Esophagus squamous epithelium (tissue), 5 donors: ENCODE results near the gene EGLN1. TPM values are rescaled to one million over a fixed set of nuclear protein-coding genes. Genes with fewer than 3 reads are reported as not detected.
A peak's percentile ranks its signal among the peaks of the same experiment; 100 is the strongest.

Experiments used
- DNase-seq: peaks from one replicate; lab custom pipeline; 2025; lab: John Stamatoyannopoulos, UW
- H3K27ac ChIP-seq, 4 donors: fragments of 200-600 bp; sonication (generic); one replicate each; pipeline ENCODE4 v1.5.1; 2016 to 2019; ENCODE audit warnings: mild to moderate bottlenecking in 1 of 4
- H3K27me3 ChIP-seq, 4 donors: fragments of 200-600 bp; sonication (generic); 1 replicate in 3 of 4; 2 replicates in 1 of 4; pipeline versions ENCODE4 v1.5.1 to v1.6.0; 2017 to 2021; ENCODE audit warnings: antibody characterized with exemption in 1 of 4
- H3K36me3 ChIP-seq, 3 donors: fragments of 200-600 bp; sonication (generic); one replicate each; pipeline ENCODE4 v1.5.1; 2016 to 2019
- H3K4me1 ChIP-seq, 3 donors: fragments of 200-600 bp; sonication (generic); one replicate each; pipeline ENCODE4 v1.5.1; 2017 to 2019
- H3K4me3 ChIP-seq, 4 donors: fragments of 200-600 bp; sonication (generic); 1 replicate in 3 of 4; 2 replicates in 1 of 4; pipeline ENCODE4 v1.5.1; 2016 to 2019; ENCODE audit warnings: mild to moderate bottlenecking in 2 of 4, moderate library complexity in 1 of 4
- H3K9me3 ChIP-seq, 3 donors: fragments of 200-600 bp; sonication (generic); one replicate each; pipeline ENCODE4 v1.5.1; 2016 to 2019
- POLR2A ChIP-seq, 4 donors: fragments of 450-650 bp; IDR thresholded peaks; one replicate each; pipeline ENCODE4 v1.6.1; 2017; ENCODE audit warnings: antibody characterized with exemption in 4 of 4, mild to moderate bottlenecking in 4 of 4, moderate library complexity in 3 of 4
- WGBS, 2 donors: methylation state at CpG; one replicate each; pipeline ENCODE4 v1.1.5; 2018; 5-methylcytosine and 5-hydroxymethylcytosine counted together
- intact Hi-C: fragments of 100-400 bp; cut with DNase I; formaldehyde crosslinking; loops from one replicate; pipeline ENCODE4 v1.15.0; 2022
- total RNA-seq, 4 donors: library from RNA; depleted of rRNA; stranded (reverse); fragments of >200 nt; gene quantifications; one replicate each; pipeline ENCODE4 v1.1.0, GENCODE V29; 2016
- TF ChIP-seq, protein P1 (sequence below), 6 experiments: fragments of 450-650 bp in 4 of 6; fragments of 200-600 bp in 2 of 6; sonication (generic) in 2 of 6; IDR thresholded peaks; one replicate each; pipeline ENCODE4 v1.5.1; 2016 to 2019; ENCODE audit warnings: antibody characterized with exemption in 6 of 6, mild to moderate bottlenecking in 4 of 6, moderate library complexity in 4 of 6
- donor health status: DM: yes; HTN: yes; CAD: no.

EGLN1 gene
- total RNA-seq, 4 donors from 2014 or later, result 21.8 to 36.0 (median 28.7) TPM

DNA sequence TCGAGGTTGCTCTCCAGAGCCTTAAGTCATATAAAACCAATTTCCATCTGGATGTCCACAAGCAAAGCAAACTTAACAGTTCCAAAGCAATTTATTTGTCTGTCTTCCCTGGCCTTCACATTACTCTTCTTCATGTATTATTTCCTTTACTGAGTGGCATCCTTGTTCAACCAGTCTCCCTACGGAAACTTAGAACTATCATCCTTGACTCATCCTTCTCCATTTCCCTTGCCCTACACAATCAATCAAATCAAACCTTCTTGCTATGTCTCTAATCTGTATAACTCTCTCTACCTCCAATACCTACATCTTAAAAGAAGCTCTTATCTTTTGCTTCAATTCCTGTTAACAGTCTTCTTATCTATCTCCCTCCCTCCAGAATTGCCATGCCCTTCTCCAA is 25.4 kb downstream of the EGLN1 start:
- H3K4me3 ChIP-seq, result no peak overlapping the region
- 79 to 87% methylated on average over 2 of the region's 2 CpGs for WGBS, 2 donors
- TF ChIP-seq, protein P1, sequence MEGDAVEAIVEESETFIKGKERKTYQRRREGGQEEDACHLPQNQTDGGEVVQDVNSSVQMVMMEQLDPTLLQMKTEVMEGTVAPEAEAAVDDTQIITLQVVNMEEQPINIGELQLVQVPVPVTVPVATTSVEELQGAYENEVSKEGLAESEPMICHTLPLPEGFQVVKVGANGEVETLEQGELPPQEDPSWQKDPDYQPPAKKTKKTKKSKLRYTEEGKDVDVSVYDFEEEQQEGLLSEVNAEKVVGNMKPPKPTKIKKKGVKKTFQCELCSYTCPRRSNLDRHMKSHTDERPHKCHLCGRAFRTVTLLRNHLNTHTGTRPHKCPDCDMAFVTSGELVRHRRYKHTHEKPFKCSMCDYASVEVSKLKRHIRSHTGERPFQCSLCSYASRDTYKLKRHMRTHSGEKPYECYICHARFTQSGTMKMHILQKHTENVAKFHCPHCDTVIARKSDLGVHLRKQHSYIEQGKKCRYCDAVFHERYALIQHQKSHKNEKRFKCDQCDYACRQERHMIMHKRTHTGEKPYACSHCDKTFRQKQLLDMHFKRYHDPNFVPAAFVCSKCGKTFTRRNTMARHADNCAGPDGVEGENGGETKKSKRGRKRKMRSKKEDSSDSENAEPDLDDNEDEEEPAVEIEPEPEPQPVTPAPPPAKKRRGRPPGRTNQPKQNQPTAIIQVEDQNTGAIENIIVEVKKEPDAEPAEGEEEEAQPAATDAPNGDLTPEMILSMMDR (IDR thresholded peaks at IDR 0.05), result no peak
- no peak for TF ChIP-seq POLR2A (IDR thresholded peaks at IDR 0.05)

DNA sequence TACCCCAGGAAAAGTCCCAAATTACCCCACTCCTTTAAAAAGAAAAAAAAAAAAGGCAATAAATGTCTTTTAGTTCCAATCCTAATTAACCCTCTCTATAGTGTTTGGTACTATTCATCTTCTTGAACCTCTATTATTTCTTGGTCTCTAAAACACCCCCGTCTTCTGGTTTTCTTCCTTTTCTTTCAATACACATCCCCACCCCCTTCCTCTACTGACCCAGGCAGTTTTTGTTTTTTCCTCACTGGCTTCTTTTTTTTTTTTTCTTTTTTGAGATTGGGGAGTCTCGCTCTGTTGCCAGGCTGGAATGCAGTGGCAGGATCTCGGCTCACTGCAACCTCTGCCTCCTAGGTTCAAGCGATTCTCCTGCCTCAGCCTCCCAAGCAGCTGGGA is 26.1 kb downstream of the EGLN1 start:
- no peak overlapping the region for H3K4me3 ChIP-seq
- H3K9me3 ChIP-seq, result no peaks in the 10 kb centered on the region
- DNase-seq, result no peak
- H3K27ac ChIP-seq, result peak overlapping the region in 3 of 4 donors; percentile 9 to 68 (median 60)
- H3K27me3 ChIP-seq, result no peaks in the 10 kb centered on the region
- intact Hi-C loops, result no loop called here
- WGBS, 2 donors, result 84% methylated on average over 3 to 4 of the region's 4 CpGs
- H3K4me1 ChIP-seq, result peaks cover 0 to 38% (median 7%) of the 10 kb centered on the region in 3 donors
- TF ChIP-seq, protein P1 (IDR thresholded peaks at IDR 0.05), result no peak
- TF ChIP-seq POLR2A (IDR thresholded peaks at IDR 0.05), result no peak
- H3K36me3 ChIP-seq, result no peaks in the 10 kb centered on the region

More for the DNA sequence above, 25.4 kb downstream of the EGLN1 start:
- Histone ChIP-seq H3K9me3 (no peaks in the 10 kb centered on the region), H3K27me3 (no peaks in the 10 kb centered on the region), H3K27ac (peak overlapping the region in 1 of 4 donors; percentile 60), H3K4me1 (peaks cover 0 to 38% (median 7%) of the 10 kb centered on the region in 3 donors), H3K36me3 (no peaks in the 10 kb centered on the region)
- no peak for DNase-seq
- intact Hi-C loops, result no loop called here

DNA sequence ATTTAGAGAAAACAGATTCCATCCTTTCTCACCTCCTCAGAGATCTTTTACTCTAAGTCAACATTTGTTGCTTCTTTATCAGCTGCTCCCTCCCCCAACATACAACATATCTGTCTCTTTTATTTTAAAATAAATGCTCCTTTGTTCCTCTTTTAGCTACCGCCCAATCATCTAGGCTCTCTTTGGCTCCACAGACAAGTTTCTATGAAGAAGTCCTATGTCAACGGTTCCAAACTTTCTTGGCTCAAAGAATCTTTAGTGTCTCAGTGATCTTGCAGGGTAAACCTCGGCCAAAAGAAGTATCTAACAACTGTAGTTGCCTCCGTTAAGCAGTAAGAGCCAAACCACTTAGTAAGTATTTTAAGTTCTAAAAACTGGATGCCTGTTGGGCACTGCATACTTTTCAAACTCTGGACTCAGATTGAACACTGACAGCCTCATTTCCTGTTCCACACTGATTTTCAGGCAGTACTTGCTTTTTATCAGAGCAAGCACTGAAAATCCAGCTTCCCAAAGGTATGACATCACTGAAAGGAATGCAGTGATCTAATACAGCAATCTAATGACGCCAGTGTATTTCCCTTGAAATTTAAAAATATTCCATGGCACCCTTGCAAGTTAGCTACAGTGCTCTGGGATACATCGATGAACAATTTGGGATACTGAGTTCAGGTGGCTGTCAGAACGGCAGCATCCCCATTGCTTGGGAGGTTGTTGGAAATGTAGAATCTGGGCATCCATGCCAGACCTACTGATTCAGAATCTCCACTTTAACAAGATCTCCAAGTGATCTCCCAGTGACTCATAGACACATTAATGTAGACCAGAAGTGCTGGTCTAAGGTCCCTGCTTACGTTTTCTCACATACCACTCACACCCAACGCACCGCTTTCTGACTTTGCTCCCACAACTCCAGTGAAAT is 26.8 kb downstream of the EGLN1 start:
- Histone ChIP-seq H3K27me3 (no peaks in the 10 kb centered on the region), H3K36me3 (no peaks in the 10 kb centered on the region), H3K4me1 (peaks cover 0 to 38% (median 7%) of the 10 kb centered on the region in 3 donors), H3K9me3 (no peaks in the 10 kb centered on the region), H3K27ac (peak overlapping the region in 3 of 4 donors; percentile 9 to 68 (median 60)), H3K4me3 (peak overlapping the region in 1 of 4 donors; percentile 19)
- DNase-seq, result no peak
- TF ChIP-seq, protein P1 (IDR thresholded peaks at IDR 0.05), result no peak
- TF ChIP-seq POLR2A (IDR thresholded peaks at IDR 0.05), result no peak
- WGBS, 2 donors, result 50 to 57% methylated on average over 10 of the region's 10 CpGs
- intact Hi-C loops, result no loop called here

DNA sequence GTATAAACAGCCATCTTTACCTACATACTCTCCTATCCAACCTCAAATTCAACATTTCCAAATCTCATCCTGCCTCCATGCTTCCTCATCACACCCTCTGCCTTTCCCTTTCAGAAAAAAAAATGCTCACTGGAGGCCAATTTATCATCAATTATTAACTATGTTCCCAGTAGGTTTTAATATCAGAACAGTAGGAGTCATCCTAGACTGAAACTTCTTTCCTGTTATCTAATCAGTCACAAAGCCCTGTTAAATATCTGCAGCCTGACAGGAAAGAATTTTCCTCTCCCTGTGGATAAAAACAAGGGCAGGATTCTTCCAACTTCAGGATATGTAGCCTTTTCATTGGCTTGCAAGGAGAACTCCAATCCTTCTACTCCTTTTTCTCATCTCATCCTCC is 28.4 kb downstream of the EGLN1 start:
- Histone ChIP-seq H3K9me3 (no peaks in the 10 kb centered on the region), H3K27ac (no peak overlapping the region), H3K27me3 (no peaks in the 10 kb centered on the region), H3K36me3 (no peaks in the 10 kb centered on the region), H3K4me1 (peaks cover 0 to 30% (median 7%) of the 10 kb centered on the region in 3 donors), H3K4me3 (no peak overlapping the region)
- TF ChIP-seq POLR2A (IDR thresholded peaks at IDR 0.05), result no peak
- TF ChIP-seq, protein P1 (IDR thresholded peaks at IDR 0.05), result no peak
- intact Hi-C loops, result no loop called here
- DNase-seq, result no peak
